HG02571 (cell line): ENCODE results near the gene AQP12A.

Experiments
- ATAC-seq: cut with Tn5 transposase; IDR thresholded peaks from one replicate; pipeline ENCODE4 v1.9.1; 2021; ENCODE audit warnings: mild to moderate bottlenecking, moderate library complexity; ENCODE audit not compliant: unreplicated experiment

The AQP12A gene

DNA sequence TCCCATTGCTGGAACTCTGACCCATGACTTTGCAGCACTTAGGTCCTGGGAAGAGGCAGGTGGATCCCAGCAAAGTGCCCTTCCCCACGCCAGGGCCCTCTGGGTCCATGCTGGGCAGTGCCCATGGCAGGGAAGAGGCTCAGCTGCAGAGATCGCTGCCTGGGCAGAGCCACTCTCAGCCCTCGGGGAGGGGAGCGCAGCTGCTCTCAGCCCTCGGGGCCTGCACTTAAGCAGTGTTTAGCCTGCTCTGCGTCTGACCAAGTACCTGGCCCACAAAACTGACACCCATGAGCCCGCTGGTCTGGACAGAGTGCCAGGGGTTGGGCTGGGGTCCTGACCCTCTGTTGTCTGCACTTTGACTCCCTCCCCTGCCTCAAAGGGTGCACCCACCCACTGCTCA is 46.3 kb downstream of the AQP12A start:
- no peak for ATAC-seq

DNA sequence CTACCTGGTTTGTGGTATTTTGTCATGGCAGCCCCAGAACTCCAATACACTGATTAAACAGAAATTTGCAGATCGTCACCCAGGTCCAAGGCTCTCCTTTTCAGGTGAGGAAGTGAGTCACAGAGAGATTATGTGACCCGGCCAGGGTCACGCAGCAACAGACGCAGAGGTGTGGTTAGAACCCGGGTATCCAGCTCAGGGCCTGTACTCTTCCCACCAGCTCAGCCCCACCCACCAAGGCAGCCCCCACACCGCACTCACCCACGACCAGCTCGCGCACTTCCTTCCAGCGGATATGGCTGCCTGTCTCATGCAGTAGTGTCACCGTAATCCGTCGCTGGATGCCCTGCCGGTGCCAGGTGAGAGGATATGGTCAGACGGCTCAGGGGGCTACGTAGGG is 48.1 kb downstream of the AQP12A start:
- no peak for ATAC-seq

DNA sequence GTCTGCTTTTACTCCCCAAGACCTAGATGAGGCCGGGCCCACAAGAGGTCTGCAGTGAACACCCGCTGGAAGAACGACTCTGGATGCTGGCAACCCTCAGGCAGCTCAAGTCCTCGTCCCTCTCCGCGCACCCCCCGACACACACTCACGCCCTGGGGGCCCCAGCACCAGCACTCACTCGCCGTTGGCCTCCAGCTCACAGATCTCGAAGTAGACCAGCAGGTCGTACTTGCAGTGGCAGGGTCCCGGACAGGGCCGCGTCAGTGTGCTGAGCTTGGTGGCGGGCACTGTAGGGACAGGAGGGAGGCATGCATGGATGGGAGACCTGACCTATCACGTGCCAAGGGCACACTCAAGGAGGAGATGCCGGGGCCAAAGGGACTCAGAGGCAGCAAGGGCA is 49.4 kb downstream of the AQP12A start:
- no peak for ATAC-seq

DNA sequence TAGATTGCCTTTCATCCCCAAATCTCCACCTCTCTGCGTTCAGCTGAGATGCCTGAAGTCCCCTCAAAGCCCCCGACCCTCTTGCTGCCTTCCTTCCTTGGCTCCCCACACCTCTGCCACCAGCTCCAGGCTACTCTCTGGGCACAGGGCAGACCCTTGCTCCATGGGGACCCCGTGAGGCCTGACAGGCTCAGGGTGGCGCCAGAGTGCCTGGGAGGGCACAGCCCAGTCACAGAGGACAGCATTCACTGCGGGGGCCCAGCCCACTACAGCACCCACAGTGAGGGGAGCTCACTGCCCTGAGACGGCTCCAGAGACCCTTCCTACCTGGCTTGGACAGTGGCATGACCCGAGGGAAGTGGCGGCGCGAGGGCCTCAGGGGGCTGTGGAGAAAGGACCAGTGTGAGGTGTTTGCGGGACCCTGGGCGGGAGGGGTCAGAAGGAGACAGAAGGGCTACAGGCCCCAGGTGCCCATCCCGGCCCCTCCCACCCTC is 51.0 kb downstream of the AQP12A start:
- ATAC-seq, result no peak

DNA sequence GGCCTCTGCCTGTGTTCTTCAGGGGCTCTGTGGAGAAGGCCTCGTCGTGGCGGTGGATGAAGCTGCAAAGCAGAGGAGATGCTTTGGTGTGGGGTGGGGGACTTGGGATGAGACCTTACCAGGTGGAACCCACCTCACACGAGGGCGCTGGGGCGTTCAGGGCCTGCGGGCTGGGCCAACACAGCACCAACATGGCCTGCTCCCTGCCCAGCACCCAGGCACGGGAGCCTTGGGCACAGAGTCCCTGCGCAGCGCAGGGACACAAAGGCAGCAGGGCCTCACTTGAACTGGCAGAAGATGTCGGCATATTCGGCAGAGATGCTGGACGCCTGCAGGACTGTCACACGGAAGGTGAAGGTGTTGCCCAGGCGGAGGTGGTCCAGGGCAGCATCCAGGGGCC is 53.8 kb downstream of the AQP12A start:
- no peak for ATAC-seq

DNA sequence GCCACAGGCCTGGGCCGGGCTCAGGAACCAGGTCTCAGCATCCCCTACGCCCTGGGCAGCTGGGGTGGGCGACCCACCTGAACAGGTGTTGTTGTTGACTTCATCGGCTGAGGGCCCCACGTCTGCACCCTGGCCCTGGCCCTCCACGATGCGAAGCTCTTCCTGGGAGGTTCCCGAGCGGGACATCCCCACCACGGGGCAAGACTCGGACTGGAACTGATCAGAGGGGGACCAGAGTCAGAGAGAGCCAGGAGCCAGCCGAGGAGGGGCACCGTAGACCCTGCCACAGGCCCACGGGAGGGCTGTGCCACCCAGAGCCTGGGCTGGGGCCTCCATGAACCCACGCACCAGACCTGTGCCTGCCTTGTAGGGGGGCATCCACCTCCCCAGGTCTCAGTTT is 54.3 kb downstream of the AQP12A start:
- ATAC-seq, result no peak

DNA sequence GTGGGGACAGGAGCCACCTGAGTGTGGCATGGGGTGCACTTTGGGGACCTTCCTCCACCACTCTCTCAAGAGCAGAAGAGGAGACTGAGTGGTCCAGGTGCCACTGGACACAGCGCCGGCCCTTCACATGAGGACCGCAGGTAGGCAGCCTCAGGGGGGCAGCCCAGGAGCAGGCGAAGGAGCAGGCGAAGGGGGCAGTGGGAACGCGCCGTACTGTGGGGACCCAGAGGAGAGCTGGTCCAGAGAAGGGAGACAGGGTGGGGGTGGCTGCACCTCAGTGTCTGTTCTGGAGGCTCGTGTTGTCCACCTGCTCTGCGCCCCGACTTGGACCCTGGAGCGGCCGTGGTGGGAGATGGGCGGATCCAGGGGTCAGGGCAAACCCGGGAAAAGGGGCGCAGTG is 55.0 kb downstream of the AQP12A start:
- ATAC-seq, result no peak

DNA sequence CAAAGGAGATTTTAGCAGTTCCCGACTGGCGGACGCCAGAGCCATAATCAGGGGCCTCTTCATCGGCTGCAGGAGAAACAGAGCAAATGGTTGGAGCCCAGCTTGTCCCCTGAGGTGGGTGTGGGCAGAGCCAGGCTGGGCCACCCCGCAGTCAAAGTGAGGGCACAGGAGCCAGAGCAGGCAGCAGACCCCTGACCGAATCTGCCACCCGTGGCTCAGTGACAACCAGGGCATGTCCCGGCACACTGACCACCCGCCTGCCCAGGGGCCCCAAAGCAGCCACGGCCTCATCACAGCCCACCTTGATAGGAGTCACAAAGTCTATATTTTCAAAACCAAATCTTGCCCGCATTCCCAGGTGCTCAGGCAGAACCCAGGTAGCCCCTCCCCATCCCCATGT is 55.6 kb downstream of the AQP12A start:
- no peak for ATAC-seq
